Tibial artery (tissue), 4 donors: ENCODE data around the gene ARAP3.

Experiments
- DNase-seq, 2 donors: peaks; one replicate each; pipeline ENCODE4 v3.0.0-alpha.2; 2019
- H3K27ac ChIP-seq, 2 donors: fragments of 200-600 bp; sonication (generic) in 1 of 2; 1 replicate in 1 of 2; 2 replicates in 1 of 2; pipeline ENCODE4 v1.5.1; 2018 to 2019; ENCODE audit warnings: mild to moderate bottlenecking in 1 of 2
- H3K27me3 ChIP-seq, 2 donors: fragments of 200-600 bp; sonication (generic) in 1 of 2; one replicate each; pipeline versions ENCODE4 v1.5.1 to v1.6.0; 2016 to 2019
- H3K36me3 ChIP-seq, 3 donors: fragments of 200-600 bp; sonication (generic) in 2 of 3; one replicate each; pipeline ENCODE4 v1.5.1; 2016 to 2019; ENCODE audit warnings: mild to moderate bottlenecking in 2 of 3
- H3K4me1 ChIP-seq, 4 donors: fragments of 200-600 bp; sonication (generic) in 2 of 4; 1 replicate in 3 of 4; 2 replicates in 1 of 4; pipeline ENCODE4 v1.5.1; 2016 to 2019
- H3K4me3 ChIP-seq, 2 donors: fragments of 200-600 bp; sonication (generic) in 1 of 2; 1 replicate in 1 of 2; 2 replicates in 1 of 2; pipeline ENCODE4 v1.5.1; 2018 to 2019; ENCODE audit warnings: mild to moderate bottlenecking in 2 of 2
- H3K9me3 ChIP-seq, 3 donors: fragments of 200-600 bp; sonication (generic) in 1 of 3; one replicate each; pipeline ENCODE4 v1.5.1; 2016 to 2019
- CTCF ChIP-seq, 2 experiments: fragments of 200-600 bp in 1 of 2; fragments of 450-650 bp in 1 of 2; IDR thresholded peaks; one replicate each; pipeline ENCODE4 v1.5.1; 2017 to 2019; ENCODE audit warnings: antibody characterized with exemption in 2 of 2, mild to moderate bottlenecking in 1 of 2, moderate library complexity in 1 of 2
- intact Hi-C: fragments of 100-400 bp; cut with DNase I; formaldehyde crosslinking; loops from one replicate; pipeline ENCODE4 v1.15.0; 2023; ENCODE audit warnings: low total_unique reads

Gene ARAP3

DNA sequence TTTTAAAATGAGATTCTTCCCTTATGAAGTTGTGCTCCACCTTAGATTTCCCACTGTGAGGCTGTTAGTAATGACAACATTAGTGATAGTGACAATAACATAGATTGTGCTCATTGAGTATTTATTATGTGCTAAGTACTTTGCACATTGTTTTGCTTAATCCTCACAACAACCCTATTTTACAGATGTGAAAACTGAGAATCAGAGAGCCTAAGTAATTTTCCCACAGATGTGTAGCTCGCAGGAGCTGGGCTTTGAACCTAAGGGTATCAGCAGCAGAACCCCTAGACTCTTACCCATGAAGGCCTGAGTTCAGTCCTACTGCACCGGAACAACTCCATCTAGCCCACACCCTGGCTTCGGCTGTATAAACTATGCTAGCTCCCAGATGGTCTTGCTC is 15.6 kb upstream of the ARAP3 start:
- peaks cover 0 to 81% of the 10 kb centered on the region in 2 donors for H3K27me3 ChIP-seq
- intact Hi-C loops = no loop called here
- H3K27ac ChIP-seq = no peak overlapping the region
- H3K4me1 ChIP-seq = peaks cover 0 to 16% (median 12%) of the 10 kb centered on the region in 4 donors
- H3K9me3 ChIP-seq = no peaks in the 10 kb centered on the region
- DNase-seq = no peak
- no peak for TF ChIP-seq CTCF (IDR thresholded peaks at IDR 0.05)
- no peak overlapping the region for H3K4me3 ChIP-seq
- H3K36me3 ChIP-seq = no peaks in the 10 kb centered on the region

DNA sequence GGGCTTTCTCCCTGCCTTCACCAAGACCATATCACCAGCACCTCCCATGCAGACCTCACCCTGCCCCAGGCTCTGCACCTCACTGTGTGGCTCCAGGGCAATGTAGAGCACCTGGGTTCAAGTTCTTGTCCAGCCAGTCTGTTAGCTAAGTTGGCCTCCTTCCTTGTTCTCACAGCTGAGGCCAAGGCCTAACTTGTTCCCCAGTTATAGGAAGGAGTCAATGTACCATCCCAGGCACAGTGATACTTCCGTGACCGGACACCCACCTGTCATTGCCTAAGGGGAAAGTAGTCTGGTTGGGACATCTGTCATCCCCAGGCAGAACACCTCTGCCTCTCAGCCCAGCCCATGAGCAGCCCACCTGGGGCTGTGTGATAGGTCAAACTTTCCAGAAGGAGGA is 14.4 kb upstream of the ARAP3 start:
- no peak for TF ChIP-seq CTCF (IDR thresholded peaks at IDR 0.05)
- Histone ChIP-seq H3K36me3 (no peaks in the 10 kb centered on the region), H3K9me3 (no peaks in the 10 kb centered on the region), H3K27me3 (peaks cover 0 to 78% of the 10 kb centered on the region in 2 donors), H3K4me3 (no peak overlapping the region), H3K4me1 (peaks cover 0 to 9% (median 9%) of the 10 kb centered on the region in 4 donors), H3K27ac (no peak overlapping the region)
- no peak for DNase-seq
- intact Hi-C loops = no loop called here

GRCh38 chr5:141695627-141696215 is 13.7 kb upstream of the ARAP3 start:
- no peak for TF ChIP-seq CTCF (IDR thresholded peaks at IDR 0.05)
- H3K27ac ChIP-seq = no peak overlapping the region
- no peak for DNase-seq
- no peak overlapping the region for H3K4me3 ChIP-seq
- intact Hi-C loops = no loop called here
- no peaks in the 10 kb centered on the region for H3K9me3 ChIP-seq
- peaks cover 0 to 76% of the 10 kb centered on the region in 2 donors for H3K27me3 ChIP-seq
- no peaks in the 10 kb centered on the region for H3K36me3 ChIP-seq
- peaks cover 0 to 9% (median 7%) of the 10 kb centered on the region in 4 donors for H3K4me1 ChIP-seq

DNA sequence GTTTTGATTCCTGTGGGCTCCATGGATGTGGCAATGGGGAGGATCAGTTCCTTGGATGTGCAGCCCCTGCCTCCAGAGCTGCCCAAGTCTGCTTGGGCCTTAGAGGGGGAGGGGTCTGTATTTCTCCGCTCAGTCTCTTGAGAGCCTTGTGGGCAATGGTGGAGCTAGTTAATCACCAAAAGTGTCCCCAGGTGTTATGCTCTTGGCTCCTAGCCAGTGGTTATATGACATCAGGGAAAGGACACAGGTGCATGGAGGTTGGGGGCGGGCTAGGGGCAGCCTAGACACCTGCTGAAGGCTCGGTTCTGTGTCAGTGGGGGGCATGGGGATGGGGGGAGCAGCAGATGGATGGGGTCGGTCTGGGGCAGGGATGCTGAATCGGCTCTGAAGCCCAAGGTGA is 12.4 kb upstream of the ARAP3 start:
- TF ChIP-seq CTCF (IDR thresholded peaks at IDR 0.05) = no peak
- Histone ChIP-seq H3K27me3 (peaks cover 0 to 68% of the 10 kb centered on the region in 2 donors), H3K27ac (no peak overlapping the region), H3K36me3 (no peaks in the 10 kb centered on the region), H3K4me3 (no peak overlapping the region), H3K4me1 (peaks cover 0 to 9% (median 7%) of the 10 kb centered on the region in 4 donors), H3K9me3 (no peaks in the 10 kb centered on the region)
- intact Hi-C loops = no loop called here
- DNase-seq = no peak

GRCh38 chr5:141692919-141693725 is 11.1 kb upstream of the ARAP3 start:
- no peaks in the 10 kb centered on the region for H3K9me3 ChIP-seq
- TF ChIP-seq CTCF (IDR thresholded peaks at IDR 0.05) = no peak
- no peak for DNase-seq
- intact Hi-C loops = loop anchor here (2.0 kb wide), 1 partner anchor 268 kb away; no protein-coding TSS in a partner anchor
- no peak overlapping the region for H3K27ac ChIP-seq
- no peaks in the 10 kb centered on the region for H3K36me3 ChIP-seq
- peaks cover 0 to 60% of the 10 kb centered on the region in 2 donors for H3K27me3 ChIP-seq
- H3K4me3 ChIP-seq = no peak overlapping the region
- peaks cover 0 to 9% (median 7%) of the 10 kb centered on the region in 4 donors for H3K4me1 ChIP-seq
